ENCODE measurements around the gene BGLAP.

BGLAP gene

DNA sequence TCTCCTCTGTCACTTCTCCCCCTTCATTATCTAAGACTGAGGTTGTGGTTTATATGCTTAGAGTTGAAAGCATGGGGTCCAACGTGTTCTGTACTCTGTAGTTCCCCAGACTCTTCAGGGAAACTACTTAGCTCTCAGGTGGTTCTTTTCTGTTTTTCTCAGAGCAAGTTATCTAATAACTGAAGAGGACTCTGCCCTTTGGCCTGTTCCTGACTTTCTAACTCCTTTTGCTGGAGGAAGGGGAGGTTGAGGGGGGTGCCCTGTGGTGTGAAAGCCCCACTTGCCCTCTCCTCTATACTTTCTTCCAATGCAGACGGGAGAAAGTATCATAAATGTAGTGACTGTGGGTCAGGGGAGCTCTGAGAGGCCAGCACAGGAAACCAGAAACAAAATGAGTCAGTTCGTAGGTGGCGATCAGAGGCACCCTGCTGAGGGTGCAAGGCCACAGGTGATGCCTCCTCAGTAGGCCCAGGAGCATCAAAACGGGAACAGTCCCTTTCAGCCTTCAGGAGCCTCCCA lies 43.1 kb upstream of the BGLAP start:
- H3K9me2 ChIP-seq (replicated peaks; ENCODE audit: insufficient read depth, low read length) = no peaks in the 10 kb centered on the region
- no peaks in the 10 kb centered on the region for H3F3A ChIP-seq (ENCODE audit: insufficient read depth, low read length)
- H3K9ac ChIP-seq (ENCODE audit: low read length) = no peak overlapping the region
- TF ChIP-seq EZH2 (optimal IDR thresholded peaks at IDR 0.05; ENCODE audit: low read depth, low read length) (no peak), EZH2phosphoT487 (IDR thresholded peaks at IDR 0.05; ENCODE audit: low read length) (no peak)
- TF ChIP-seq, protein P1, sequence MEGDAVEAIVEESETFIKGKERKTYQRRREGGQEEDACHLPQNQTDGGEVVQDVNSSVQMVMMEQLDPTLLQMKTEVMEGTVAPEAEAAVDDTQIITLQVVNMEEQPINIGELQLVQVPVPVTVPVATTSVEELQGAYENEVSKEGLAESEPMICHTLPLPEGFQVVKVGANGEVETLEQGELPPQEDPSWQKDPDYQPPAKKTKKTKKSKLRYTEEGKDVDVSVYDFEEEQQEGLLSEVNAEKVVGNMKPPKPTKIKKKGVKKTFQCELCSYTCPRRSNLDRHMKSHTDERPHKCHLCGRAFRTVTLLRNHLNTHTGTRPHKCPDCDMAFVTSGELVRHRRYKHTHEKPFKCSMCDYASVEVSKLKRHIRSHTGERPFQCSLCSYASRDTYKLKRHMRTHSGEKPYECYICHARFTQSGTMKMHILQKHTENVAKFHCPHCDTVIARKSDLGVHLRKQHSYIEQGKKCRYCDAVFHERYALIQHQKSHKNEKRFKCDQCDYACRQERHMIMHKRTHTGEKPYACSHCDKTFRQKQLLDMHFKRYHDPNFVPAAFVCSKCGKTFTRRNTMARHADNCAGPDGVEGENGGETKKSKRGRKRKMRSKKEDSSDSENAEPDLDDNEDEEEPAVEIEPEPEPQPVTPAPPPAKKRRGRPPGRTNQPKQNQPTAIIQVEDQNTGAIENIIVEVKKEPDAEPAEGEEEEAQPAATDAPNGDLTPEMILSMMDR (IDR thresholded peaks at IDR 0.05; ENCODE audit: low read length) = no peak
- H3K4me3 ChIP-seq (ENCODE audit: low read length) = no peak overlapping the region
- H3K36me3 ChIP-seq (replicated peaks; ENCODE audit: insufficient read depth, low read length) = peaks cover 9% of the 10 kb centered on the region; the same call in 1 of the 2 replicates
- no peaks in the 10 kb centered on the region for H3K9me3 ChIP-seq (replicated peaks; ENCODE audit: insufficient read depth, low read length)
- H2AFZ ChIP-seq (ENCODE audit: low read length) = no peak overlapping the region
- no peaks in the 10 kb centered on the region for H3K27me3 ChIP-seq (replicated peaks; ENCODE audit: insufficient read depth, low read length)
- no peak overlapping the region for H3K27ac ChIP-seq (ENCODE audit: low read length)
- no peaks in the 10 kb centered on the region for H4K20me1 ChIP-seq (ENCODE audit: insufficient read depth, low read length)
- H3K4me1 ChIP-seq (ENCODE audit: low read length) = peaks cover 13% of the 10 kb centered on the region
- no peak overlapping the region for H3K4me2 ChIP-seq (ENCODE audit: low read depth, low read length)
- DNase-seq = no peak
- peaks cover 95% of the 10 kb centered on the region for H3K79me2 ChIP-seq (ENCODE audit: low read length)

DNA sequence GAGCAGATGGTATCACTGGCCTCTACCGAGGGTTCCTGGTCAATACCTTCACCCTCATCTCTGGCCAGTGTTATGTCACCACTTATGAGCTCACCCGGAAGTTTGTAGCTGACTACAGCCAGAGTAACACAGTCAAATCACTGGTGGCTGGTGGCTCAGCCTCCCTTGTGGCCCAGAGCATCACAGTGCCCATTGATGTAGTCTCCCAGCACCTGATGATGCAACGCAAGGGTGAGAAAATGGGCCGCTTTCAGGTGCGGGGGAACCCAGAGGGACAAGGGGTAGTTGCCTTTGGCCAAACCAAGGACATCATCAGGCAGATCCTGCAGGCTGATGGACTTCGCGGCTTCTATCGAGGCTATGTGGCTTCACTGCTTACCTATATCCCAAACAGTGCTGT lies 41.9 kb upstream of the BGLAP start:
- Histone ChIP-seq H3K27me3 (replicated peaks; ENCODE audit: insufficient read depth, low read length) (no peaks in the 10 kb centered on the region), H3F3A (ENCODE audit: insufficient read depth, low read length) (no peaks in the 10 kb centered on the region), H4K20me1 (ENCODE audit: insufficient read depth, low read length) (no peaks in the 10 kb centered on the region), H3K9me2 (replicated peaks; ENCODE audit: insufficient read depth, low read length) (no peaks in the 10 kb centered on the region), H3K4me3 (ENCODE audit: low read length) (no peak overlapping the region), H3K9ac (ENCODE audit: low read length) (no peak overlapping the region), H3K79me2 (ENCODE audit: low read length) (peaks cover 93% of the 10 kb centered on the region), H3K36me3 (replicated peaks; ENCODE audit: insufficient read depth, low read length) (peaks cover 9% of the 10 kb centered on the region; the same call in 1 of the 2 replicates), H3K27ac (ENCODE audit: low read length) (no peak overlapping the region), H2AFZ (ENCODE audit: low read length) (no peak overlapping the region), H3K9me3 (replicated peaks; ENCODE audit: insufficient read depth, low read length) (no peaks in the 10 kb centered on the region), H3K4me1 (ENCODE audit: low read length) (peaks cover 8% of the 10 kb centered on the region; the same call in 1 of the 2 replicates), H3K4me2 (ENCODE audit: low read depth, low read length) (no peak overlapping the region)
- TF ChIP-seq, protein P1 (IDR thresholded peaks at IDR 0.05; ENCODE audit: low read length) = no peak
- TF ChIP-seq EZH2phosphoT487 (IDR thresholded peaks at IDR 0.05; ENCODE audit: low read length) (no peak), EZH2 (optimal IDR thresholded peaks at IDR 0.05; ENCODE audit: low read depth, low read length) (no peak)
- no peak for DNase-seq

DNA sequence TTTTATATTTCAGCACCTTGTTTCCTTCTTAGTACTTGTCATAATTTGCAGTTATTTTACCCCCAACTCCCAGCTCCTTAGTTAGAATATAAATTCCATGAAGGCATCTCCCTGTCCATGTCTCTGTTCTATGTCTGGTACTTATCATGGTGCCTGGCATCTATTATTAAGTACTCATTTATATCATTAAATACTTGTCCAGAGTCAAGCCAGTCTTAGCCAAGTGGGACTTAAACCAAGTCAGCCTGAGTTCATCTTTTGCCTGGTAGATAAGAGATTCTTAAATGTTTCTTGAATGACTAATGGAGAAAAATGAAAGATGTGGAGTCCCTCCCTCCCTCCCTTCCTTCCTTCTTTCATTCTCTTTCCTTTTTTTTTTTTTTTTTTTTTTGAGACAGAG lies 38.7 kb upstream of the BGLAP start:
- no peaks in the 10 kb centered on the region for H3F3A ChIP-seq (ENCODE audit: insufficient read depth, low read length)
- H3K27me3 ChIP-seq (replicated peaks; ENCODE audit: insufficient read depth, low read length) = no peaks in the 10 kb centered on the region
- no peaks in the 10 kb centered on the region for H4K20me1 ChIP-seq (ENCODE audit: insufficient read depth, low read length)
- no peaks in the 10 kb centered on the region for H3K9me3 ChIP-seq (replicated peaks; ENCODE audit: insufficient read depth, low read length)
- H3K9me2 ChIP-seq (replicated peaks; ENCODE audit: insufficient read depth, low read length) = no peaks in the 10 kb centered on the region
- no peak overlapping the region for H2AFZ ChIP-seq (ENCODE audit: low read length)
- no peak overlapping the region for H3K4me2 ChIP-seq (ENCODE audit: low read depth, low read length)
- H3K36me3 ChIP-seq (replicated peaks; ENCODE audit: insufficient read depth, low read length) = peaks cover 7% of the 10 kb centered on the region
- peaks cover 82% of the 10 kb centered on the region for H3K79me2 ChIP-seq (ENCODE audit: low read length)
- no peak overlapping the region for H3K4me3 ChIP-seq (ENCODE audit: low read length)
- no peak for DNase-seq
- no peak for TF ChIP-seq EZH2phosphoT487 (IDR thresholded peaks at IDR 0.05; ENCODE audit: low read length)
- no peak for TF ChIP-seq EZH2 (optimal IDR thresholded peaks at IDR 0.05; ENCODE audit: low read depth, low read length)
- TF ChIP-seq, protein P1 (IDR thresholded peaks at IDR 0.05; ENCODE audit: low read length) = no peak
- H3K4me1 ChIP-seq (ENCODE audit: low read length) = no peaks in the 10 kb centered on the region
- H3K9ac ChIP-seq (ENCODE audit: low read length) = no peak overlapping the region
- H3K27ac ChIP-seq (ENCODE audit: low read length) = no peak overlapping the region

Measured in MM.1S (cell line).